ENCODE results near the gene B3GNT5. TPM values are rescaled to one million over a fixed set of nuclear protein-coding genes. Genes with fewer than 3 reads are reported as not detected.

B3GNT5 gene
- total RNA-seq, 4 donors from 2014 or later, result 4.6 to 16.8 (median 11.5) TPM

GRCh38 chr3:183212096-183212495 lies 41.0 kb upstream of the B3GNT5 start:
- no peak for TF ChIP-seq CTCF (IDR thresholded peaks at IDR 0.05; ENCODE audit: low read depth)

GRCh38 chr3:183212565-183212964 lies 40.5 kb upstream of the B3GNT5 start:
- no peak for TF ChIP-seq CTCF (IDR thresholded peaks at IDR 0.05; ENCODE audit: low read depth)

- TF ChIP-seq CTCF (IDR thresholded peaks at IDR 0.05; ENCODE audit: low read depth), result no peak
Measured at GRCh38 chr3:183213415-183214276, 39.4 kb upstream of the B3GNT5 start.

- TF ChIP-seq CTCF (IDR thresholded peaks at IDR 0.05; ENCODE audit: low read depth), result no peak
Measured at GRCh38 chr3:183214277-183214612, 38.8 kb upstream of the B3GNT5 start.

GRCh38 chr3:183215591-183216202 lies 37.4 kb upstream of the B3GNT5 start:
- no peak for TF ChIP-seq CTCF (IDR thresholded peaks at IDR 0.05; ENCODE audit: low read depth)

- no peak for TF ChIP-seq CTCF (IDR thresholded peaks at IDR 0.05; ENCODE audit: low read depth)
Measured at GRCh38 chr3:183217548-183218332, 35.3 kb upstream of the B3GNT5 start.

GRCh38 chr3:183218826-183219225 lies 34.2 kb upstream of the B3GNT5 start:
- no peak for TF ChIP-seq CTCF (IDR thresholded peaks at IDR 0.05; ENCODE audit: low read depth)
